Measurements from ENCODE around the gene TREM1. TPM values are rescaled to one million over a fixed set of nuclear protein-coding genes. Genes with fewer than 3 reads are reported as not detected.

The TREM1 gene
- polyA plus RNA-seq, 1 experiment = not detected

- DNase-seq (ENCODE audit: low read depth, low spot score) = no peak
- TF ChIP-seq, protein P1, sequence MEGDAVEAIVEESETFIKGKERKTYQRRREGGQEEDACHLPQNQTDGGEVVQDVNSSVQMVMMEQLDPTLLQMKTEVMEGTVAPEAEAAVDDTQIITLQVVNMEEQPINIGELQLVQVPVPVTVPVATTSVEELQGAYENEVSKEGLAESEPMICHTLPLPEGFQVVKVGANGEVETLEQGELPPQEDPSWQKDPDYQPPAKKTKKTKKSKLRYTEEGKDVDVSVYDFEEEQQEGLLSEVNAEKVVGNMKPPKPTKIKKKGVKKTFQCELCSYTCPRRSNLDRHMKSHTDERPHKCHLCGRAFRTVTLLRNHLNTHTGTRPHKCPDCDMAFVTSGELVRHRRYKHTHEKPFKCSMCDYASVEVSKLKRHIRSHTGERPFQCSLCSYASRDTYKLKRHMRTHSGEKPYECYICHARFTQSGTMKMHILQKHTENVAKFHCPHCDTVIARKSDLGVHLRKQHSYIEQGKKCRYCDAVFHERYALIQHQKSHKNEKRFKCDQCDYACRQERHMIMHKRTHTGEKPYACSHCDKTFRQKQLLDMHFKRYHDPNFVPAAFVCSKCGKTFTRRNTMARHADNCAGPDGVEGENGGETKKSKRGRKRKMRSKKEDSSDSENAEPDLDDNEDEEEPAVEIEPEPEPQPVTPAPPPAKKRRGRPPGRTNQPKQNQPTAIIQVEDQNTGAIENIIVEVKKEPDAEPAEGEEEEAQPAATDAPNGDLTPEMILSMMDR (IDR thresholded peaks at IDR 0.05; ENCODE audit: low read depth, low read length) = no peak
- Histone ChIP-seq H3K9me3 (ENCODE audit: control insufficient read depth, insufficient read depth, low read length) (no peaks in the 10 kb centered on the region), H3K27me3 (ENCODE audit: control insufficient read depth, insufficient read depth, low read length) (no peaks in the 10 kb centered on the region), H3K4me3 (ENCODE audit: low read depth, low read length) (no peak overlapping the region), H3K27ac (ENCODE audit: low read depth, low read length) (no peak overlapping the region)
- CTCF ChIA-PET = no interaction called here
- POLR2A ChIA-PET = no interaction called here
Observed at GRCh38 chr6:41266541-41266940, 19.9 kb downstream of the TREM1 start.

DNA sequence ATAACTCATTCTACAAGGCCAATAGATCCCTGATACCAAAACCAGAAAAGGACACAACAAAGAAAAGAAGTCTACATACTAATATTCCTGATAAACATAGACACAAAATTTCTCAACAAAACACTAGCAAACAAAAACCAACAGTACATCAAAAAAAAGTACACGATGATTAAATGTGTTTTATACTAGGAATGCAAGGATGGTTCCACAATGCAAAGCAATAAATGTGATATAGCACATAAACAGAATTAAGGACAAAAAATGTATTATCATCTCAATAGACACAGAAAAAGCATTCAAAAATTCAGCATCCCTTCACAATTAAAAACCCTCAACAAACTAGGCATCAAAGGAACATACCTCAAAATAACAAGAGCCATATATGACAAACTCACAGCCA, 23.2 kb downstream of the TREM1 start:
- POLR2A ChIA-PET = no interaction called here
- DNase-seq (ENCODE audit: low read depth, low spot score) = no peak
- H3K27me3 ChIP-seq (ENCODE audit: control insufficient read depth, insufficient read depth, low read length) = no peaks in the 10 kb centered on the region
- TF ChIP-seq, protein P1 (IDR thresholded peaks at IDR 0.05; ENCODE audit: low read depth, low read length) = no peak
- H3K4me3 ChIP-seq (ENCODE audit: low read depth, low read length) = no peak overlapping the region
- H3K27ac ChIP-seq (ENCODE audit: low read depth, low read length) = no peak overlapping the region
- no peaks in the 10 kb centered on the region for H3K9me3 ChIP-seq (ENCODE audit: control insufficient read depth, insufficient read depth, low read length)
- CTCF ChIA-PET = interaction anchor here (0.6 kb wide), 2 partner anchors 43 to 143 kb away, joined by 3 to 4 read pairs; no protein-coding TSS in a partner anchor

DNA sequence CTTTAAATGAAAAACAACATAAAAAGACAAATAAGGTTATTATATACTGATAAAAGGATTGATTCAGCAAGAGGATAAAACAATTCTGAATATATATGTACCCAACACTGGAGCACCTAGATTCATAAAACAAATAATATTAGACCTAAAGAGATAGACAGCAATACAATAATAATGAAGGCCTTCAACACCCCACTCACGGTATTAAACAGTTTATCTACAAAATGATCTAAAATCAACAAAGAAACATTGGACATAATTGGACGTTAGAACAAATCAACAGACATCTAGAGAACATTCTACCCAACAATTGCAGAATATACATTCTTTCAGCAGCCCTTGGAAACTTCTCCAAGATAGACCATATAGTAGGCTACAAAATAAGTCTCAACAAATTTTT, 24.1 kb downstream of the TREM1 start:
- CTCF ChIA-PET = interaction anchor here (0.6 kb wide), 1 partner anchor 44 kb away, joined by 3 read pairs; no protein-coding TSS in a partner anchor
- Histone ChIP-seq H3K27me3 (ENCODE audit: control insufficient read depth, insufficient read depth, low read length) (no peaks in the 10 kb centered on the region), H3K27ac (ENCODE audit: low read depth, low read length) (no peak overlapping the region), H3K4me3 (ENCODE audit: low read depth, low read length) (no peak overlapping the region), H3K9me3 (ENCODE audit: control insufficient read depth, insufficient read depth, low read length) (no peaks in the 10 kb centered on the region)
- DNase-seq (ENCODE audit: low read depth, low spot score) = no peak
- TF ChIP-seq, protein P1 (IDR thresholded peaks at IDR 0.05; ENCODE audit: low read depth, low read length) = no peak
- POLR2A ChIA-PET = no interaction called here

- Histone ChIP-seq H3K9me3 (ENCODE audit: control insufficient read depth, insufficient read depth, low read length) (no peaks in the 10 kb centered on the region), H3K4me3 (ENCODE audit: low read depth, low read length) (no peak overlapping the region), H3K27me3 (ENCODE audit: control insufficient read depth, insufficient read depth, low read length) (no peaks in the 10 kb centered on the region), H3K27ac (ENCODE audit: low read depth, low read length) (no peak overlapping the region)
- POLR2A ChIA-PET = no interaction called here
- TF ChIP-seq, protein P1 (IDR thresholded peaks at IDR 0.05; ENCODE audit: low read depth, low read length) = no peak
- DNase-seq (ENCODE audit: low read depth, low spot score) = no peak
- CTCF ChIA-PET = interaction anchor here (0.6 to 1.3 kb wide), 2 partner anchors 49 to 110 kb away, joined by 3 to 9 read pairs; no protein-coding TSS in a partner anchor
Observed at GRCh38 chr6:41258196-41258493, 28.3 kb downstream of the TREM1 start.

- POLR2A ChIA-PET = interaction anchor here (0.7 kb wide), 2 partner anchors 13 to 326 kb away, joined by 5 to 12 read pairs; no protein-coding TSS in a partner anchor
Observed at GRCh38 chr6:41257369-41258195, 28.9 kb downstream of the TREM1 start.

More at GRCh38 chr6:41257369-41258195, 28.9 kb downstream of the TREM1 start:
- Histone ChIP-seq H3K27ac (ENCODE audit: low read depth, low read length) (no peak overlapping the region), H3K4me3 (ENCODE audit: low read depth, low read length) (no peak overlapping the region), H3K27me3 (ENCODE audit: control insufficient read depth, insufficient read depth, low read length) (no peaks in the 10 kb centered on the region), H3K9me3 (ENCODE audit: control insufficient read depth, insufficient read depth, low read length) (no peaks in the 10 kb centered on the region)
- no peak for DNase-seq (ENCODE audit: low read depth, low spot score)
- CTCF ChIA-PET = interaction anchor here (0.6 to 1.3 kb wide), 2 partner anchors 49 to 111 kb away, joined by 3 to 9 read pairs; no protein-coding TSS in a partner anchor
- TF ChIP-seq, protein P1 (IDR thresholded peaks at IDR 0.05; ENCODE audit: low read depth, low read length) = no peak

Measured in AG04450 (cell line).